ENCODE data around the gene TRIM63.

GRCh38 chr1:26096471-26096870 is 29.0 kb upstream of the TRIM63 start:
- TF ChIP-seq CTCF (conservative IDR thresholded peaks at IDR 0.05; ENCODE audit: low read length) (no peak), EZH2phosphoT487 (IDR thresholded peaks at IDR 0.05; ENCODE audit: borderline replicate concordance, low read depth, low read length) (no peak)

Data from OCI-LY7 (cell line).